Kidney glomerular epithelial cell (primary cell): Measurements from ENCODE around the gene CHRNB4.

Experiments
- DNase-seq: peaks from one replicate; lab custom pipeline; 2025; lab: John Stamatoyannopoulos, UW

CHRNB4 gene

GRCh38 chr15:78668987-78669386 is 28.0 kb upstream of the CHRNB4 start:
- DNase-seq: no peak

- DNase-seq: no peak
These were observed 26.7 kb upstream of the CHRNB4 start for GRCh38 chr15:78667578-78668236.

GRCh38 chr15:78666010-78666409 is 25.0 kb upstream of the CHRNB4 start:
- no peak for DNase-seq

- DNase-seq: peak; percentile 69
These were observed 22.7 kb upstream of the CHRNB4 start for GRCh38 chr15:78663703-78664102.

- DNase-seq: no peak
These were observed 21.0 kb upstream of the CHRNB4 start for GRCh38 chr15:78662028-78662427.

GRCh38 chr15:78661001-78661400 is 20.0 kb upstream of the CHRNB4 start:
- no peak for DNase-seq

- DNase-seq: no peak
These were observed 19.6 kb upstream of the CHRNB4 start for GRCh38 chr15:78660584-78660983.

GRCh38 chr15:78658823-78659222 is 17.8 kb upstream of the CHRNB4 start:
- no peak for DNase-seq

- DNase-seq: no peak
These were observed 13.3 kb upstream of the CHRNB4 start for GRCh38 chr15:78654272-78654671.

GRCh38 chr15:78651930-78652615 is 11.1 kb upstream of the CHRNB4 start:
- DNase-seq: no peak

- no peak for DNase-seq
These were observed 10.0 kb upstream of the CHRNB4 start for GRCh38 chr15:78651007-78651406.

GRCh38 chr15:78650022-78650421 is 9.0 kb upstream of the CHRNB4 start:
- no peak for DNase-seq

- DNase-seq: no peak
These were observed 4.0 kb upstream of the CHRNB4 start for GRCh38 chr15:78645009-78645408.

GRCh38 chr15:78642331-78642730 is 1.3 kb upstream of the CHRNB4 start:
- DNase-seq: no peak

GRCh38 chr15:78641749-78642275 is 802 bp upstream of the CHRNB4 start:
- DNase-seq: no peak

GRCh38 chr15:78640527-78641101 is 396 bp downstream of the CHRNB4 start:
- DNase-seq: no peak

GRCh38 chr15:78638658-78639314 is 2.2 kb downstream of the CHRNB4 start:
- DNase-seq: peak; percentile 37

- no peak for DNase-seq
These were observed 3.1 kb downstream of the CHRNB4 start for GRCh38 chr15:78637776-78638435.

- no peak for DNase-seq
These were observed 4.6 kb downstream of the CHRNB4 start for GRCh38 chr15:78636378-78636859.

GRCh38 chr15:78635346-78635745 is 5.7 kb downstream of the CHRNB4 start:
- DNase-seq: no peak

GRCh38 chr15:78634210-78635145 is 6.5 kb downstream of the CHRNB4 start:
- DNase-seq: no peak
